IMR-90 (cell line): ENCODE data around the gene INPP4A. TPM values are rescaled to one million over a fixed set of nuclear protein-coding genes. Genes with fewer than 3 reads are reported as not detected.

Experiments used
- ATAC-seq: fragments of 200-7000 bp; cut with Tn5 transposase; 2 replicates; pipeline ENCODE4 v1.9.1; 2020; ENCODE audit warnings: low read depth, mild to moderate bottlenecking, moderate library complexity
- BruUV-seq: library from RNA; stranded (reverse); fragments of 400-500 nt; replicated peaks from 2 replicates; lab custom pipeline; 2021; lab: Mats Ljungman, UMichigan
- CTCF ChIA-PET: fragments of 300-600 bp; formaldehyde crosslinking; extraction: SDS; loops from one replicate; lab custom pipeline; 2021; ENCODE audit warnings: antibody characterized with exemption; lab: Yijun Ruan, JAX
- POLR2A ChIA-PET: fragments of 300-600 bp; sonication (Branson Sonifier 250); formaldehyde crosslinking; loops from one replicate; lab custom pipeline; 2022; ENCODE audit warnings: antibody characterized with exemption; ENCODE audit not compliant: unreplicated experiment; lab: Charles Lee
- DNase-seq: peaks from one replicate; pipeline ENCODE4 v3.0.0; 2013
- H2AFZ ChIP-seq: replicated peaks from 2 replicates; pipeline ENCODE3; 2013; ENCODE audit warnings: low read length, mild to moderate bottlenecking; ENCODE audit not compliant: poor library complexity
- H2AK5ac ChIP-seq: 2 replicates; pipeline ENCODE4 v1.6.1; 2013; ENCODE audit warnings: low read depth, low read length, inconsistent platforms
- H2AK9ac ChIP-seq: replicated peaks from 2 replicates; pipeline ENCODE3; 2013; ENCODE audit warnings: mild to moderate bottlenecking, low read depth, low read length, moderate library complexity; ENCODE audit not compliant: poor library complexity
- H2BK120ac ChIP-seq: 2 replicates; pipeline ENCODE4 v1.6.1; 2013; ENCODE audit warnings: low read depth, low read length, inconsistent platforms
- H2BK15ac ChIP-seq: 3 replicates; pipeline ENCODE4 v1.6.1; 2013; ENCODE audit warnings: low read depth, low read length, inconsistent platforms
- H2BK20ac ChIP-seq: 2 replicates; pipeline ENCODE4 v1.6.1; 2013; ENCODE audit warnings: low read depth, mild to moderate bottlenecking, inconsistent platforms, low read length, moderate library complexity
- H2BK5ac ChIP-seq: 2 replicates; pipeline ENCODE4 v1.6.1; 2013; ENCODE audit warnings: mild to moderate bottlenecking, low read depth, low read length, inconsistent platforms; ENCODE audit not compliant: poor library complexity, severe bottlenecking
- H3K14ac ChIP-seq: replicated peaks from 2 replicates; pipeline ENCODE4 v1.6.1; 2013; ENCODE audit warnings: low read depth, low read length, inconsistent platforms
- H3K18ac ChIP-seq: 2 replicates; pipeline ENCODE4 v1.6.1; 2013; ENCODE audit warnings: low read depth, low read length, control low read depth
- H3K23ac ChIP-seq: 2 replicates; pipeline ENCODE4 v1.6.1; 2013; ENCODE audit warnings: low read depth, low read length, inconsistent platforms
- H3K27ac ChIP-seq: 2 replicates; pipeline ENCODE4 v1.5.1; 2013; ENCODE audit warnings: mild to moderate bottlenecking, control low read depth, low read length; ENCODE audit not compliant: insufficient read depth
- H3K27me3 ChIP-seq: 2 replicates; pipeline ENCODE4 v1.6.1; 2013; ENCODE audit warnings: low read length; ENCODE audit not compliant: control insufficient read depth, insufficient read depth
- H3K36me3 ChIP-seq: 2 replicates; pipeline ENCODE4 v1.6.1; 2013; ENCODE audit warnings: low read length, mixed read lengths; ENCODE audit not compliant: control insufficient read depth, insufficient read depth
- H3K4ac ChIP-seq: 2 replicates; pipeline ENCODE4 v1.6.1; 2013; ENCODE audit warnings: low read depth, low read length, inconsistent platforms
- H3K4me1 ChIP-seq: 2 replicates; pipeline ENCODE4 v1.6.1; 2013; ENCODE audit warnings: low read length, mixed read lengths; ENCODE audit not compliant: control insufficient read depth, insufficient read depth
- H3K4me2 ChIP-seq: 2 replicates; pipeline ENCODE4 v1.6.1; 2013; ENCODE audit warnings: low read depth, mild to moderate bottlenecking, control low read depth, low read length, moderate library complexity
- H3K4me3 ChIP-seq: 2 replicates; pipeline ENCODE4 v1.5.1; 2013; ENCODE audit warnings: low read depth, mild to moderate bottlenecking, control low read depth, low read length, moderate library complexity; ENCODE audit not compliant: insufficient read depth
- H3K56ac ChIP-seq: 2 replicates; pipeline ENCODE4 v1.6.1; 2013; ENCODE audit warnings: low read length, inconsistent platforms; ENCODE audit not compliant: insufficient read depth; ENCODE audit errors: extremely low read depth
- H3K79me1 ChIP-seq, 2 experiments: 2 replicates each; pipeline ENCODE4 v1.6.1; 2013; ENCODE audit warnings: low read length in 2 of 2, inconsistent platforms in 1 of 2, low read depth in 1 of 2
- H3K9ac ChIP-seq: 2 replicates; pipeline ENCODE4 v1.6.1; 2013; ENCODE audit warnings: low read depth, low read length, control low read depth
- H3K9me1 ChIP-seq: 2 replicates; pipeline ENCODE4 v1.6.1; 2013; ENCODE audit warnings: low read length, inconsistent platforms; ENCODE audit not compliant: insufficient read depth
- H3K9me3 ChIP-seq: 2 replicates; pipeline ENCODE4 v1.6.1; 2013; ENCODE audit warnings: low read length; ENCODE audit not compliant: control insufficient read depth, insufficient read depth
- H4K20me1 ChIP-seq: 2 replicates; pipeline ENCODE4 v1.6.1; 2013; ENCODE audit warnings: low read length, inconsistent platforms; ENCODE audit not compliant: insufficient read depth
- H4K5ac ChIP-seq: 2 replicates; pipeline ENCODE4 v1.6.1; 2013; ENCODE audit warnings: mild to moderate bottlenecking, low read depth, low read length, control low read depth
- H4K8ac ChIP-seq, 2 experiments: 2 replicates each; pipeline ENCODE4 v1.6.1; 2013; ENCODE audit warnings: low read depth in 2 of 2, low read length in 2 of 2, control low read depth in 1 of 2, inconsistent platforms in 1 of 2
- H4K91ac ChIP-seq: 2 replicates; pipeline ENCODE4 v1.6.1; 2013; ENCODE audit warnings: low read depth, low read length, inconsistent platforms; ENCODE audit not compliant: insufficient read depth
- ELK1 ChIP-seq: fragments of 150-350 bp; IDR thresholded peaks from 2 replicates; pipeline ENCODE4 v1.6.1; 2016; ENCODE audit warnings: low read depth, mild to moderate bottlenecking, low read length, moderate library complexity, borderline replicate concordance
- POLR2A ChIP-seq: IDR thresholded peaks from 2 replicates; pipeline ENCODE4 v1.6.1; 2012; ENCODE audit warnings: mild to moderate bottlenecking, low read depth, low read length
- WGBS, 2 experiments: methylation state at CpG; one replicate each; pipeline versions ENCODE4 v1.1.5 to v1.1.7; 2013; ENCODE audit warnings: missing lambda C conversion rate in 2 of 2; ENCODE audit not compliant: insufficient read length in 1 of 2; ENCODE audit errors: extremely low coverage in 2 of 2; 5-methylcytosine and 5-hydroxymethylcytosine counted together
- dilution Hi-C: fragments of 300-500 bp; cut with HindIII; formaldehyde crosslinking; loops from one replicate; pipeline ENCODE4 v1.14.3; 2018; ENCODE audit warnings: low sequenced_read_pairs; ENCODE audit not compliant: unreplicated experiment
- in situ Hi-C: fragments of 300-500 bp; cut with MboI; formaldehyde crosslinking; loops from 3 replicates; pipeline ENCODE4 v1.14.3; 2019; ENCODE audit warnings: low sequenced_read_pairs, inconsistent platforms, mixed read lengths
- intact Hi-C: fragments of 100-400 bp; cut with micrococcal nuclease; formaldehyde crosslinking; loops from 2 replicates; pipeline ENCODE4 v1.10.0; 2022
- polyA plus RNA-seq, 3 experiments: library from polyadenylated mRNA; depleted of rRNA; stranded (reverse); fragments of >200 nt; gene quantifications; 2 replicates each; pipeline ENCODE4 v1.2.3, GENCODE V29; 2012; ENCODE audit warnings: low replicate concordance in 1 of 3
- total RNA-seq: library from RNA; depleted of rRNA; stranded (reverse); fragments of >200 nt; gene quantifications from 2 replicates; pipeline ENCODE4 v1.2.3, GENCODE V29; 2012

The INPP4A gene
- total and polyA plus RNA-seq, 2 of the 4 experiments (the other 2 are of a cell fraction) = 14.5 to 27.1 TPM

- peaks cover 34% of the 10 kb centered on the region for H3K36me3 ChIP-seq
- BruUV-seq = no TSS peak
- no peak overlapping the region for H3K4me2 ChIP-seq
- no peak overlapping the region for H3K14ac ChIP-seq
- intact Hi-C loops = no loop called here
- in situ Hi-C loops = no loop called here
- H3K9ac ChIP-seq = no peak overlapping the region
- CTCF ChIA-PET = no interaction called here
- peaks cover 9% of the 10 kb centered on the region for H3K9me1 ChIP-seq
- POLR2A ChIA-PET = no interaction called here
- TF ChIP-seq POLR2A (no peak), ELK1 (no peak)
- no peaks in the 10 kb centered on the region for H3K27me3 ChIP-seq
- H2BK15ac ChIP-seq = no peak overlapping the region
- H4K91ac ChIP-seq = no peak overlapping the region
- no peaks in the 10 kb centered on the region for H3K9me3 ChIP-seq
- no peak overlapping the region for H4K8ac ChIP-seq
- H4K5ac ChIP-seq = no peak overlapping the region
- H3K4me1 ChIP-seq = 0 out of 2 replicates have a peak, but pooled peaks cover 3% of the 10 kb centered on the region
- H3K18ac ChIP-seq = no peak overlapping the region
- no peak overlapping the region for H2AFZ ChIP-seq
- no peak overlapping the region for H2AK9ac ChIP-seq
- dilution Hi-C loops = no loop called here
- DNase-seq (no peak), ATAC-seq (no peak)
- no peak overlapping the region for H2BK5ac ChIP-seq
- H3K23ac ChIP-seq = no peak overlapping the region
- peaks cover 4% of the 10 kb centered on the region; the same call in 1 of the 2 replicates for H4K20me1 ChIP-seq
- no peak overlapping the region for H2BK120ac ChIP-seq
- H3K79me1 ChIP-seq = no peaks in the 10 kb centered on the region; a peak in 1 of 4 replicates
- H2BK20ac ChIP-seq = no peak overlapping the region
- no peak overlapping the region for H3K4me3 ChIP-seq
- no peak overlapping the region for H3K56ac ChIP-seq
- H2AK5ac ChIP-seq = no peak overlapping the region
- WGBS, 2 experiments = no CpG with 5 or more reads among the region's 5 CpGs
- no peak overlapping the region for H3K4ac ChIP-seq
- no peak overlapping the region for H3K27ac ChIP-seq
Observed at GRCh38 chr2:98572211-98572610, 127.6 kb downstream of the INPP4A start.
